GM12878 (cell line): ENCODE data around the gene SNAPIN. TPM values are rescaled to one million over a fixed set of nuclear protein-coding genes. Genes with fewer than 3 reads are reported as not detected.

Experiments used
- BHLHE40 ChIP-seq, 2 experiments: fragments of 450-650 bp in 1 of 2; IDR thresholded peaks; 2 replicates each; pipeline ENCODE4 v1.6.1; 2011 to 2017; ENCODE audit warnings: low read depth in 2 of 2, borderline replicate concordance in 1 of 2, improper control_type of control experiment in 1 of 2, low read length in 1 of 2, mild to moderate bottlenecking in 1 of 2
- CBX3 ChIP-seq: fragments of 200-600 bp; sonication (generic); IDR thresholded peaks from 2 replicates; pipeline ENCODE4 v1.6.1; 2016; ENCODE audit warnings: low read depth, borderline replicate concordance
- CHD2 ChIP-seq: IDR thresholded peaks from 2 replicates; pipeline ENCODE4 v1.6.1; 2011; ENCODE audit warnings: low read depth, low read length, improper control_type of control experiment, borderline replicate concordance
- CREB1 ChIP-seq: IDR thresholded peaks from 2 replicates; pipeline ENCODE4 v1.6.1; 2012; ENCODE audit warnings: low read depth, mild to moderate bottlenecking, inconsistent platforms
- HDAC6 ChIP-seq: fragments of 200-600 bp; sonication (generic); IDR thresholded peaks from one replicate; pipeline ENCODE4 v1.8.0; 2017; ENCODE audit warnings: antibody characterized with exemption; ENCODE audit not compliant: unreplicated experiment
- HDGF ChIP-seq: fragments of 450-650 bp; IDR thresholded peaks from 2 replicates; pipeline ENCODE4 v1.6.1; 2016; ENCODE audit warnings: antibody characterized with exemption
- JUND ChIP-seq: IDR thresholded peaks from 2 replicates; pipeline ENCODE4 v1.6.1; 2012; ENCODE audit warnings: low read depth, mild to moderate bottlenecking, low read length, improper control_type of control experiment, moderate library complexity
- LARP7 ChIP-seq: fragments of 450-650 bp; IDR thresholded peaks from 2 replicates; pipeline ENCODE4 v1.6.1; 2017; ENCODE audit warnings: mild to moderate bottlenecking
- MAX ChIP-seq: IDR thresholded peaks from 2 replicates; pipeline ENCODE4 v1.6.1; 2012; ENCODE audit warnings: low read depth, low read length, improper control_type of control experiment
- MEF2B ChIP-seq: fragments of 450-650 bp; IDR thresholded peaks from 2 replicates; pipeline ENCODE4 v1.6.1; 2018; ENCODE audit warnings: mild to moderate bottlenecking, moderate library complexity; ENCODE audit not compliant: partially characterized antibody, poor library complexity, severe bottlenecking
- NR2C2 ChIP-seq: IDR thresholded peaks from 2 replicates; pipeline ENCODE4 v1.6.1; 2011; ENCODE audit warnings: borderline replicate concordance, low read depth; ENCODE audit not compliant: control insufficient read depth, insufficient read length
- PKNOX1 ChIP-seq: fragments of 450-650 bp; IDR thresholded peaks from 2 replicates; pipeline ENCODE4 v1.6.1; 2016; ENCODE audit warnings: mild to moderate bottlenecking
- SIN3A ChIP-seq: IDR thresholded peaks from 2 replicates; pipeline ENCODE4 v1.6.1; 2012; ENCODE audit warnings: low read depth, low read length, improper control_type of control experiment
- SMC3 ChIP-seq: IDR thresholded peaks from 2 replicates; pipeline ENCODE4 v1.6.1; 2011; ENCODE audit warnings: low read length, improper control_type of control experiment, borderline replicate concordance
- STAT1 ChIP-seq: fragments of 450-650 bp; conservative IDR thresholded peaks from 2 replicates; pipeline ENCODE4 v1.6.1; 2014; ENCODE audit warnings: antibody characterized with exemption, mild to moderate bottlenecking
- WRNIP1 ChIP-seq: IDR thresholded peaks from 2 replicates; pipeline ENCODE4 v1.6.1; 2011; ENCODE audit warnings: low read depth, low read length, improper control_type of control experiment, borderline replicate concordance
- ZNF207 ChIP-seq: fragments of 450-650 bp; IDR thresholded peaks from 2 replicates; pipeline ENCODE4 v1.6.1; 2014; ENCODE audit warnings: antibody characterized with exemption, mild to moderate bottlenecking, borderline replicate concordance
- polyA plus RNA-seq, 11 experiments: library from polyadenylated mRNA; depleted of rRNA in 4 of 11; unstranded in 6 of 11; stranded (reverse) in 5 of 11; fragments of >200 nt; fragmentation: Nextera tagmentation in 4 of 11; fragmentation: Illumina TruSeq in 1 of 11; extraction: Ambion mirVana in 4 of 11; extraction: Trizol in 1 of 11; gene quantifications; 1 replicate in 1 of 11; 2 replicates in 10 of 11; pipeline versions ENCODE4 v1.2.1 to v1.2.3, GENCODE V29; 2011 to 2016; ENCODE audit warnings: inconsistent platforms in 2 of 11, missing spikeins in 2 of 11, low read depth in 1 of 11
- total RNA-seq, 4 experiments: library from RNA; depleted of rRNA in 3 of 4; stranded (reverse); fragments of >200 nt in 3 of 4; fragmentation: Illumina TruSeq in 1 of 4; extraction: Trizol in 1 of 4; gene quantifications; 2 replicates each; pipeline versions ENCODE4 v1.2.1 to v1.2.3, GENCODE V29; 2013 to 2021
- TF ChIP-seq, protein P1 (sequence below): fragments of 450-650 bp; IDR thresholded peaks from 2 replicates; pipeline ENCODE4 v1.6.1; 2017; ENCODE audit warnings: mild to moderate bottlenecking, moderate library complexity
- TF ChIP-seq, protein P2 (sequence below): fragments of 150-350 bp; IDR thresholded peaks from 2 replicates; pipeline ENCODE4 v1.6.1; 2014; ENCODE audit warnings: mild to moderate bottlenecking, low read depth, low read length
- TF ChIP-seq, protein P3 (sequence below): IDR thresholded peaks from 2 replicates; pipeline ENCODE4 v1.6.1; 2011; ENCODE audit warnings: low read depth, low read length, improper control_type of control experiment, borderline replicate concordance

The SNAPIN gene
- total and polyA plus RNA-seq, 10 of the 15 experiments (the other 5 are each of a cell fraction or from before 2014, with no cell fraction given), result 12.4 to 78.1 (median 38.6) TPM

- TF ChIP-seq SMC3 (peak; percentile 85), STAT1 (0 out of 2 replicates have a peak, but pooled peaks have one; percentile 20), MAX (no peak), LARP7 (no peak), PKNOX1 (no peak), ZNF207 (no peak), JUND (no peak), CHD2 (no peak), SIN3A (peak; percentile 40; the same call in 1 of the 2 replicates), WRNIP1 (no peak), CREB1 (no peak), BHLHE40 (IDR thresholded peaks at IDR 0.05; ENCODE audit: borderline replicate concordance in 1 of 2, low read depth in 2 of 2, low read length in 1 of 2) (peak in 1 of 2 experiments; percentile 9; a peak in 1 of 4 replicates), HDAC6 (no peak), NR2C2 (no peak), MEF2B (peak; percentile 21), HDGF (peak; percentile 44; the same call in 1 of the 2 replicates), CBX3 (no peak)
- TF ChIP-seq, protein P1, sequence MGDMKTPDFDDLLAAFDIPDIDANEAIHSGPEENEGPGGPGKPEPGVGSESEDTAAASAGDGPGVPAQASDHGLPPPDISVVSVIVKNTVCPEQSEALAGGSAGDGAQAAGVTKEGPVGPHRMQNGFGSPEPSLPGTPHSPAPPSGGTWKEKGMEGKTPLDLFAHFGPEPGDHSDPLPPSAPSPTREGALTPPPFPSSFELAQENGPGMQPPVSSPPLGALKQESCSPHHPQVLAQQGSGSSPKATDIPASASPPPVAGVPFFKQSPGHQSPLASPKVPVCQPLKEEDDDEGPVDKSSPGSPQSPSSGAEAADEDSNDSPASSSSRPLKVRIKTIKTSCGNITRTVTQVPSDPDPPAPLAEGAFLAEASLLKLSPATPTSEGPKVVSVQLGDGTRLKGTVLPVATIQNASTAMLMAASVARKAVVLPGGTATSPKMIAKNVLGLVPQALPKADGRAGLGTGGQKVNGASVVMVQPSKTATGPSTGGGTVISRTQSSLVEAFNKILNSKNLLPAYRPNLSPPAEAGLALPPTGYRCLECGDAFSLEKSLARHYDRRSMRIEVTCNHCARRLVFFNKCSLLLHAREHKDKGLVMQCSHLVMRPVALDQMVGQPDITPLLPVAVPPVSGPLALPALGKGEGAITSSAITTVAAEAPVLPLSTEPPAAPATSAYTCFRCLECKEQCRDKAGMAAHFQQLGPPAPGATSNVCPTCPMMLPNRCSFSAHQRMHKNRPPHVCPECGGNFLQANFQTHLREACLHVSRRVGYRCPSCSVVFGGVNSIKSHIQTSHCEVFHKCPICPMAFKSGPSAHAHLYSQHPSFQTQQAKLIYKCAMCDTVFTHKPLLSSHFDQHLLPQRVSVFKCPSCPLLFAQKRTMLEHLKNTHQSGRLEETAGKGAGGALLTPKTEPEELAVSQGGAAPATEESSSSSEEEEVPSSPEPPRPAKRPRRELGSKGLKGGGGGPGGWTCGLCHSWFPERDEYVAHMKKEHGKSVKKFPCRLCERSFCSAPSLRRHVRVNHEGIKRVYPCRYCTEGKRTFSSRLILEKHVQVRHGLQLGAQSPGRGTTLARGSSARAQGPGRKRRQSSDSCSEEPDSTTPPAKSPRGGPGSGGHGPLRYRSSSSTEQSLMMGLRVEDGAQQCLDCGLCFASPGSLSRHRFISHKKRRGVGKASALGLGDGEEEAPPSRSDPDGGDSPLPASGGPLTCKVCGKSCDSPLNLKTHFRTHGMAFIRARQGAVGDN, result no peak
- TF ChIP-seq, protein P2, sequence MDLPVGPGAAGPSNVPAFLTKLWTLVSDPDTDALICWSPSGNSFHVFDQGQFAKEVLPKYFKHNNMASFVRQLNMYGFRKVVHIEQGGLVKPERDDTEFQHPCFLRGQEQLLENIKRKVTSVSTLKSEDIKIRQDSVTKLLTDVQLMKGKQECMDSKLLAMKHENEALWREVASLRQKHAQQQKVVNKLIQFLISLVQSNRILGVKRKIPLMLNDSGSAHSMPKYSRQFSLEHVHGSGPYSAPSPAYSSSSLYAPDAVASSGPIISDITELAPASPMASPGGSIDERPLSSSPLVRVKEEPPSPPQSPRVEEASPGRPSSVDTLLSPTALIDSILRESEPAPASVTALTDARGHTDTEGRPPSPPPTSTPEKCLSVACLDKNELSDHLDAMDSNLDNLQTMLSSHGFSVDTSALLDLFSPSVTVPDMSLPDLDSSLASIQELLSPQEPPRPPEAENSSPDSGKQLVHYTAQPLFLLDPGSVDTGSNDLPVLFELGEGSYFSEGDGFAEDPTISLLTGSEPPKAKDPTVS, result no peak
- TF ChIP-seq, protein P3, sequence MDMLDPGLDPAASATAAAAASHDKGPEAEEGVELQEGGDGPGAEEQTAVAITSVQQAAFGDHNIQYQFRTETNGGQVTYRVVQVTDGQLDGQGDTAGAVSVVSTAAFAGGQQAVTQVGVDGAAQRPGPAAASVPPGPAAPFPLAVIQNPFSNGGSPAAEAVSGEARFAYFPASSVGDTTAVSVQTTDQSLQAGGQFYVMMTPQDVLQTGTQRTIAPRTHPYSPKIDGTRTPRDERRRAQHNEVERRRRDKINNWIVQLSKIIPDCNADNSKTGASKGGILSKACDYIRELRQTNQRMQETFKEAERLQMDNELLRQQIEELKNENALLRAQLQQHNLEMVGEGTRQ, result no peak
Measured at GRCh38 chr1:153677718-153678518, 19.4 kb downstream of the SNAPIN start (continued).
